Measurements from ENCODE around the gene TLE4.

- TF ChIP-seq EP300 (IDR thresholded peaks at IDR 0.05; ENCODE audit: borderline replicate concordance in 1 of 2, control insufficient read depth in 1 of 2, low read depth in 2 of 2, low read length in 2 of 2) (no peak), CTCF (IDR thresholded peaks at IDR 0.05 in 2 of 3, conservative IDR thresholded peaks at IDR 0.05 in 1 of 3; ENCODE audit: control insufficient read depth in 2 of 3, extremely low read depth in 1 of 3, insufficient read depth in 1 of 3, low read depth in 3 of 3, low read length in 3 of 3) (no peak)
- TF ChIP-seq, protein P1, sequence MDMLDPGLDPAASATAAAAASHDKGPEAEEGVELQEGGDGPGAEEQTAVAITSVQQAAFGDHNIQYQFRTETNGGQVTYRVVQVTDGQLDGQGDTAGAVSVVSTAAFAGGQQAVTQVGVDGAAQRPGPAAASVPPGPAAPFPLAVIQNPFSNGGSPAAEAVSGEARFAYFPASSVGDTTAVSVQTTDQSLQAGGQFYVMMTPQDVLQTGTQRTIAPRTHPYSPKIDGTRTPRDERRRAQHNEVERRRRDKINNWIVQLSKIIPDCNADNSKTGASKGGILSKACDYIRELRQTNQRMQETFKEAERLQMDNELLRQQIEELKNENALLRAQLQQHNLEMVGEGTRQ (IDR thresholded peaks at IDR 0.05; ENCODE audit: borderline replicate concordance, low read depth, low read length): no peak
Measured at GRCh38 chr9:79691496-79691895, 119.7 kb downstream of the TLE4 start.
